GM23248 (cell line): ENCODE data around the gene AP3D1. TPM values are rescaled to one million over a fixed set of nuclear protein-coding genes. Genes with fewer than 3 reads are reported as not detected.
A peak's percentile ranks its signal among the peaks of the same experiment; 100 is the strongest.
"Not testable (repeated sequence)": the region's sequence is repeated elsewhere in the genome, so short reads cannot be mapped to it uniquely, and the experiment has no call there.

Experiments
- DNase-seq: peaks from one replicate; pipeline ENCODE4 v3.0.0-alpha.2; 2015
- H2AFZ ChIP-seq: fragments of 200-600 bp; sonication (generic); 2 replicates; pipeline ENCODE4 v1.6.1; 2016; ENCODE audit warnings: antibody characterized with exemption
- H3F3A ChIP-seq: fragments of 200-600 bp; sonication (generic); 2 replicates; pipeline ENCODE4 v1.6.1; 2016; ENCODE audit warnings: mild to moderate bottlenecking, antibody characterized with exemption, mixed run types; ENCODE audit not compliant: insufficient read depth
- H3K27ac ChIP-seq: fragments of 200-600 bp; sonication (generic); 2 replicates; pipeline ENCODE4 v1.5.1; 2016; ENCODE audit warnings: mild to moderate bottlenecking
- H3K27me3 ChIP-seq: fragments of 200-600 bp; sonication (generic); replicated peaks from 2 replicates; pipeline ENCODE4 v1.6.1; 2016; ENCODE audit warnings: mild to moderate bottlenecking; ENCODE audit not compliant: insufficient read depth
- H3K36me3 ChIP-seq: fragments of 200-600 bp; sonication (generic); 2 replicates; pipeline ENCODE4 v1.6.1; 2016; ENCODE audit warnings: low read depth, mild to moderate bottlenecking
- H3K4me1 ChIP-seq: fragments of 200-600 bp; sonication (generic); 2 replicates; pipeline ENCODE4 v1.6.1; 2016; ENCODE audit warnings: mild to moderate bottlenecking; ENCODE audit not compliant: insufficient read depth
- H3K4me2 ChIP-seq: fragments of 200-600 bp; sonication (generic); one replicate; pipeline ENCODE4 v1.6.1; 2016; ENCODE audit warnings: mild to moderate bottlenecking; ENCODE audit not compliant: unreplicated experiment
- H3K4me3 ChIP-seq: fragments of 200-600 bp; sonication (generic); 2 replicates; pipeline ENCODE4 v1.5.1; 2016; ENCODE audit warnings: mild to moderate bottlenecking
- H3K79me2 ChIP-seq: fragments of 200-600 bp; sonication (generic); 2 replicates; pipeline ENCODE4 v1.6.1; 2016; ENCODE audit warnings: mild to moderate bottlenecking; ENCODE audit not compliant: insufficient read depth
- H3K9ac ChIP-seq: fragments of 200-600 bp; sonication (generic); 2 replicates; pipeline ENCODE4 v1.6.1; 2016; ENCODE audit warnings: mild to moderate bottlenecking
- H3K9me2 ChIP-seq: fragments of 200-600 bp; sonication (generic); 2 replicates; pipeline ENCODE4 v1.6.1; 2016; ENCODE audit warnings: mixed run types, mild to moderate bottlenecking, moderate library complexity; ENCODE audit not compliant: insufficient read depth
- H3K9me3 ChIP-seq: fragments of 200-600 bp; sonication (generic); one replicate; pipeline ENCODE4 v1.6.1; 2017; ENCODE audit warnings: low read depth
- H4K20me1 ChIP-seq: fragments of 200-600 bp; sonication (generic); 2 replicates; pipeline ENCODE4 v1.6.0; 2016; ENCODE audit not compliant: insufficient read depth
- EZH2 ChIP-seq: fragments of 200-600 bp; sonication (generic); IDR thresholded peaks from 2 replicates; pipeline ENCODE4 v1.6.1; 2018; ENCODE audit warnings: antibody characterized with exemption, mild to moderate bottlenecking; ENCODE audit not compliant: insufficient read depth, poor library complexity, severe bottlenecking
- EZH2phosphoT487 ChIP-seq: fragments of 200-600 bp; sonication (generic); IDR thresholded peaks from 2 replicates; pipeline ENCODE4 v1.6.1; 2018; ENCODE audit warnings: antibody characterized with exemption, moderate library complexity, mild to moderate bottlenecking, low read depth; ENCODE audit not compliant: insufficient read depth
- WGBS, 2 experiments: methylation state at CpG; one replicate each; pipeline ENCODE4 v1.1.6; 2015 to 2017; ENCODE audit warnings: low lambda C conversion rate in 2 of 2, low coverage in 1 of 2; ENCODE audit errors: missing lambda C conversion rate in 2 of 2; 5-methylcytosine and 5-hydroxymethylcytosine counted together
- in situ Hi-C: fragments of 300-500 bp; cut with MboI; formaldehyde crosslinking; loops from 2 replicates; pipeline ENCODE4 v1.15.0; 2020
- polyA plus RNA-seq: library from polyadenylated mRNA; unstranded; fragments of >200 nt; fragmentation: Nextera tagmentation; extraction: Ambion mirVana; gene quantifications from 2 replicates; pipeline ENCODE4 v1.2.1, GENCODE V29; 2016
- total RNA-seq: library from RNA; depleted of rRNA; stranded (reverse); fragments of >200 nt; shearing (Covaris generic); gene quantifications from 2 replicates; pipeline ENCODE4 v1.2.3, GENCODE V29; 2014

The AP3D1 gene
- total and polyA plus RNA-seq, 2 experiments from 2014 or later = 79.0 to 97.6 TPM

DNA sequence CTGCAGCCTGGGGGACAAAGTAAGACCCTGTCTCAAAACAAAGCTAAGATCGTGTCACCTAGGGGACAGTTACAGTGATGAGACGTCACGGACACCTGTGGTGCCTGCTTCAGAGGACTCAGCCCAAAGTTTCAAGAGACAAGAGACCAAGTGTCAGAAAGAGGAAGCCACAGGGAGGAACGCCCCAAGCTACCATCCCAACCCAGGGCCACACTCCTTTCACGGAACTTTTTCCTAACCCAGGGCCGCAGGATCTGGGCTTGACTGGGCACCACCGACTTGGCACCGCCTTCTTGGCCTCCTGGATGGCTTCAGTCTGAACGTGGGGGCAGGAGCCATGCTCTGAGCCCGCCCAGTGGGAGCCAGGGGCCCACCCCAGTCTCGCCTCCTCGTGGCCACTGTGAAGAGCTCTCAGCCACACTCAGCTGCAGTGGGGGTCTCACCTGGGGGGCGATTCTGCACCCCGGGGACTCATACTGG lies 63.7 kb downstream of the AP3D1 start:
- no peak overlapping the region for H2AFZ ChIP-seq
- H3K27me3 ChIP-seq = no peaks in the 10 kb centered on the region
- 85 to 91% methylated on average over 13 to 14 of the region's 14 CpGs for WGBS, 2 experiments
- TF ChIP-seq EZH2phosphoT487 (no peak), EZH2 (no peak)
- DNase-seq = no peak
- no peaks in the 10 kb centered on the region for H3K36me3 ChIP-seq
- in situ Hi-C loops = loop anchor here (10.0 kb wide), 1 partner anchor 153 kb away; no protein-coding TSS in a partner anchor
- no peak overlapping the region for H3K27ac ChIP-seq
- peaks cover 85% of the 10 kb centered on the region for H3K79me2 ChIP-seq
- H3K4me3 ChIP-seq = no peak overlapping the region
- peaks cover 19% of the 10 kb centered on the region; the same call in 1 of the 2 replicates for H3F3A ChIP-seq
- no peak overlapping the region for H3K4me2 ChIP-seq
- H4K20me1 ChIP-seq = no peaks in the 10 kb centered on the region
- peaks cover 45% of the 10 kb centered on the region for H3K4me1 ChIP-seq
- H3K9ac ChIP-seq = no peak overlapping the region
- H3K9me2 ChIP-seq = no peaks in the 10 kb centered on the region
- H3K9me3 ChIP-seq = no peaks in the 10 kb centered on the region

DNA sequence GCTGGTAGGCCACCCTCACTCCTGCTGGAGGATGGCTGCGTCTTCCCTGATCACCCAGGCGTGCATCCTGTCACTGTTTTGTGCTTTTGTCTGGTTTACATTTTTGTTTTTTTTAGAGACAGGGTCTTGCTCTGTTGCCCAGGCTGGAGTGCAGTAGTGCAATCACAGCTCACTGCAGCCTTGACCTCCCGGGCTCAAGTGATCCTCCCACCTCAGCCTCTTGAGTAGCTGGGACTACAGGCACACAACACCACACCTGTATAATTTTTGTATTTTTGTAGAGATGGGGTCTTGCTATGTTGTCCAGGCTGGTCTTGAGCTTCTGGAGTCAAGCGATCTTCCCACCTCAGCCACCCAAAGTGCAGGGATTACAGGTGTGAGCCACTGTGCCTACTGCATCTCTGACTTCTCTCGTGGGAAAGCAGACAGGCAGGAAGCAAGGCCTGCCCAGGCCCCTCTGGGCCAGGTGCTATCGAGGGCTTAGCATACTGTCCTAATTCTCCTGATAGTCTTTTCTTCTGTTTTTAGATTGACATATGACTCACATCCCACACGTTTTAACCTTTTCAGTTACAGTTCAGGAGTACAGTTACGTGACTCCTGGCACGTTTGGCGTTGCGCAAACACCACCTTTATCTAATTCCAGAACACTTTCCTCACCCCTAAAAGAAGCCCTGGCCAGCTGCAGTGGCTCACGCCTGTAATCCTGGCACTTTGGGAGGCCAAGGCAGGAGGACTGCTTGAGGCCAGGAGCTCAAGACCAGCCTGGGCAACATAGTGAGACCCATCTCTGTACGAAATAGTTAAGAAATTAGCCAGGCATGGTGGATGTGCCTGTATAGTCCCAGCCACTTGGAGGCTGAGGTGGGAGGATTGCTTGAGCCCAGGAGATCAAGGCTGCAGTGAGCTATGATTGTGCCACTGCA lies 64.4 kb downstream of the AP3D1 start:
- not testable (repeated sequence) for H3K9ac ChIP-seq, H3K4me2 ChIP-seq, H3K36me3 ChIP-seq, H4K20me1 ChIP-seq, H3K27me3 ChIP-seq, DNase-seq, H3K4me3 ChIP-seq, H3K27ac ChIP-seq, H3K9me3 ChIP-seq, H2AFZ ChIP-seq, H3K9me2 ChIP-seq
- 79 to 82% methylated on average over 13 of the region's 13 CpGs for WGBS, 2 experiments
- H3F3A ChIP-seq = peaks cover 14% of the 10 kb centered on the region; the same call in 1 of the 2 replicates
- H3K4me1 ChIP-seq = peaks cover 41% of the 10 kb centered on the region
- peaks cover 85% of the 10 kb centered on the region for H3K79me2 ChIP-seq
- in situ Hi-C loops = loop anchor here (10.0 kb wide), 1 partner anchor 152 kb away; no protein-coding TSS in a partner anchor

DNA sequence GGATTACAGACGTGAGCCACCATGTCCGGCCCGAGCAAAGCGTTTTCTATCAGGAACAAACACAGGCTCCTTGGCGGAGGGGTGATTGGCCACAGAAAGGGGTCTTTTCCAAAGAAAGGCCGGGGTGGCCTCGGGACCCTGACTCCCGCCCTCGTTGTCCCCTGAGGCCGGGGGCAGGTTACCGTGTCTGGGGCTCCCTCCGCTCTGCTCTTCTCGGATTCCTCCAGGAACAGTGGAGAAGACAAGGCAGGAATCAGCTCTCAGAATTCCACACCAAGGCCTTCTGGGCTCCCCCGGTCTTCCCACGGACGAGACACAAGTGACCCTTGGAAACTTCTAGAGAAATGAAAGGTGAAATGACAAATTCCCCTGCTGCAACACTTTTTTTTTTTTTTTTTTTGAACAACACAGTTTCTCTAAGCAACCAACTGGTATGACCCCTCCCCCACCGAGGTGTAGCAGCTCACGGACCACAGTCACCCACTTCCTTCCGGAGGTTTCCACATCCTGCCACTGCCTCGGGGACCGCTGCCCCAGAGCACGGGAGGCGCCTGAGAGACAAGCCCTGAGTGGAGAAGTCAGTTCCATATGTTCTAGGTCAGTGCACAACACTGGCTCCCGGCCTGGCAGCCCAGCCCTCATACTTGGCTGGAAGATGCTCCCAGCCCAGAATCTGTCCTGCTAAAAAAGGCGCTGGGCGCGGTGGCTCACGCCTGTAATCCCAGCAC lies 66.2 kb downstream of the AP3D1 start:
- DNase-seq = peak; percentile 79
- 0 out of 2 replicates have a peak overlapping the region, but pooled peaks have one; percentile 1 for H3K4me3 ChIP-seq
- H3K79me2 ChIP-seq = peaks cover 90% of the 10 kb centered on the region
- H3K27me3 ChIP-seq = no peaks in the 10 kb centered on the region
- peak overlapping the region; percentile 25 for H3K4me2 ChIP-seq
- no peaks in the 10 kb centered on the region for H3K9me3 ChIP-seq
- 0 out of 2 replicates have a peak, but pooled peaks cover 5% of the 10 kb centered on the region for H3F3A ChIP-seq
- H3K27ac ChIP-seq = peak overlapping the region; percentile 59
- H3K4me1 ChIP-seq = peaks cover 25% of the 10 kb centered on the region
- no peaks in the 10 kb centered on the region for H4K20me1 ChIP-seq
- H3K36me3 ChIP-seq = no peaks in the 10 kb centered on the region; the same call in 1 of the 2 replicates
- peak overlapping the region; percentile 35 for H3K9ac ChIP-seq
- no peaks in the 10 kb centered on the region for H3K9me2 ChIP-seq
- no peak overlapping the region for H2AFZ ChIP-seq
- in situ Hi-C loops = loop anchor here (10.0 kb wide), 1 partner anchor 150 kb away; no protein-coding TSS in a partner anchor
- TF ChIP-seq EZH2 (no peak), EZH2phosphoT487 (no peak)
- 56 to 58% methylated on average over 28 of the region's 28 CpGs for WGBS, 2 experiments

DNA sequence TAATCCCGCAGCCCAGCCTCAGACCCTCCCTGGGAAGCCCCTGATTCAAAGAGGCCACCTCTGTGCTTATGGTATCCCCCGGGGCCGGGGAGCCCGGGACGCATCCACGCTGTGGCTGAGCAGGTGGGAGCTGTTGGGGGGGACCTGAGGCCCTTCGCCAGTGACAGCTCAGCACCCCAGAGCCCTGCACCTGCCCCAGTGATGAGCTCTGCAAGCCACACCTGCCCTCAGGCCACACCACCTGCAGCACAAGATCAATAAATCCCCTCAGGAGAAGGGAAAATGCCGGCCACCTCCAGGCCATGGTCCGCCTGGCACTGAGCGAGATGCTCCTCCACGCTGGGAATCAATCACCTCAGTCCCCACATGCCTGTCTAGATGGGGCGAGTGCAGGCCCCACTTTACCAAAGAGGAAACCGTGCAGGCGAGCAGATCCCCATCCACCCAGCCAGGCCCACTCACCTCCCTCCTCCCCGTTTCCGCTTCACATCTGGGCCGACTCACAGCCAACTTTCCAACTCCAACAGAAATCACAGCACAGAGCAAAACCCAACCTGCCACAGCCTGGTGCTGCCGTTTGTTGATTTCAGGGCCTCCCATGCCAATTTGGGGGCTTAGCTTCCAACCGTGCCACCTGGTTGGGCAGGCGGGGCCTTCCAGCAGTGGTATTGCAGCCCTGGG lies 68.1 kb downstream of the AP3D1 start:
- TF ChIP-seq EZH2phosphoT487 (no peak), EZH2 (no peak)
- Histone ChIP-seq H3F3A (0 out of 2 replicates have a peak, but pooled peaks cover 5% of the 10 kb centered on the region), H3K9me2 (no peaks in the 10 kb centered on the region), H3K4me3 (no peak overlapping the region), H3K9ac (no peak overlapping the region), H3K27me3 (no peaks in the 10 kb centered on the region), H3K36me3 (no peaks in the 10 kb centered on the region; the same call in 1 of the 2 replicates), H3K9me3 (no peaks in the 10 kb centered on the region), H4K20me1 (no peaks in the 10 kb centered on the region), H3K4me2 (no peak overlapping the region), H3K27ac (no peak overlapping the region), H3K4me1 (peaks cover 14% of the 10 kb centered on the region; the same call in 1 of the 2 replicates), H2AFZ (no peak overlapping the region), H3K79me2 (peaks cover 82% of the 10 kb centered on the region)
- in situ Hi-C loops = loop anchor here (10.0 kb wide), 1 partner anchor 149 kb away; no protein-coding TSS in a partner anchor
- no peak for DNase-seq
- WGBS, 2 experiments = 91 to 92% methylated on average over 17 to 20 of the region's 20 CpGs
